PFSK-1 (cell line): Measurements from ENCODE around the gene PTPRJ.

Experiments
- FOXP2 ChIP-seq: optimal IDR thresholded peaks from 2 replicates; pipeline ENCODE3; 2011; ENCODE audit warnings: borderline replicate concordance, control low read depth, inconsistent platforms; ENCODE audit not compliant: insufficient read depth; ENCODE audit errors: extremely low read length, extremely low read depth
- POLR2AphosphoS5 ChIP-seq: IDR thresholded peaks from 2 replicates; pipeline ENCODE4 v1.6.1; 2012; ENCODE audit warnings: low read depth, mild to moderate bottlenecking, control low read depth, low read length, moderate library complexity
- SIN3A ChIP-seq: IDR thresholded peaks from 2 replicates; pipeline ENCODE4 v1.6.1; 2012; ENCODE audit warnings: mild to moderate bottlenecking, low read length, moderate library complexity, borderline replicate concordance; ENCODE audit not compliant: insufficient read depth
- TAF1 ChIP-seq: IDR thresholded peaks from 2 replicates; pipeline ENCODE4 v1.6.1; 2012; ENCODE audit warnings: low read length, control low read depth, borderline replicate concordance; ENCODE audit not compliant: insufficient read depth
- TF ChIP-seq, protein P1 (sequence below), 2 experiments: IDR thresholded peaks; 2 replicates each; pipeline versions ENCODE4 v1.6.1 to v1.8.0; 2011 to 2012; ENCODE audit warnings: low read depth in 2 of 2, low read length in 2 of 2, control low read depth in 1 of 2, inconsistent platforms in 1 of 2, mild to moderate bottlenecking in 1 of 2, moderate library complexity in 1 of 2; ENCODE audit not compliant: insufficient read depth in 1 of 2

Gene PTPRJ

DNA sequence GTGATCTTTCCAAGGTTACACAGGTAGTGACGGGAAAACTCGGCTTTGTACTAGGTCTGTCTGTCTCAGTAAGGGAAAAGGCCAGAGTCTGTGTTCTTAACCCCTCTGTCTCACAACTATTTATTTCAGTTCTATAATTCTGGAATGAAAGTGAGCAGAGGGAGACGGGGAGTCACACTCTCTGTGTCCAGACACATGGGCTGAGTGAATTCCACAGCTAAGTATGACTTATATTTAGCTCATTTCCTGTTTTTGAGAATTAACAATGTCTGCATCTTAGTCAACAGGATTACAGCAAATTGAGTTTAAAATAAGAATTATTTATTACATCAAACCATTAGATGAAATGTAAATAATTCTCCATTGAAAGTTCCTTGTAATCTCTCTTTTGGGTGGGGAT, 173.8 kb downstream of the PTPRJ start:
- no peak for TF ChIP-seq FOXP2
- TF ChIP-seq SIN3A = no peak
- TF ChIP-seq TAF1 = no peak
- no peak for TF ChIP-seq POLR2AphosphoS5
- TF ChIP-seq, protein P1, sequence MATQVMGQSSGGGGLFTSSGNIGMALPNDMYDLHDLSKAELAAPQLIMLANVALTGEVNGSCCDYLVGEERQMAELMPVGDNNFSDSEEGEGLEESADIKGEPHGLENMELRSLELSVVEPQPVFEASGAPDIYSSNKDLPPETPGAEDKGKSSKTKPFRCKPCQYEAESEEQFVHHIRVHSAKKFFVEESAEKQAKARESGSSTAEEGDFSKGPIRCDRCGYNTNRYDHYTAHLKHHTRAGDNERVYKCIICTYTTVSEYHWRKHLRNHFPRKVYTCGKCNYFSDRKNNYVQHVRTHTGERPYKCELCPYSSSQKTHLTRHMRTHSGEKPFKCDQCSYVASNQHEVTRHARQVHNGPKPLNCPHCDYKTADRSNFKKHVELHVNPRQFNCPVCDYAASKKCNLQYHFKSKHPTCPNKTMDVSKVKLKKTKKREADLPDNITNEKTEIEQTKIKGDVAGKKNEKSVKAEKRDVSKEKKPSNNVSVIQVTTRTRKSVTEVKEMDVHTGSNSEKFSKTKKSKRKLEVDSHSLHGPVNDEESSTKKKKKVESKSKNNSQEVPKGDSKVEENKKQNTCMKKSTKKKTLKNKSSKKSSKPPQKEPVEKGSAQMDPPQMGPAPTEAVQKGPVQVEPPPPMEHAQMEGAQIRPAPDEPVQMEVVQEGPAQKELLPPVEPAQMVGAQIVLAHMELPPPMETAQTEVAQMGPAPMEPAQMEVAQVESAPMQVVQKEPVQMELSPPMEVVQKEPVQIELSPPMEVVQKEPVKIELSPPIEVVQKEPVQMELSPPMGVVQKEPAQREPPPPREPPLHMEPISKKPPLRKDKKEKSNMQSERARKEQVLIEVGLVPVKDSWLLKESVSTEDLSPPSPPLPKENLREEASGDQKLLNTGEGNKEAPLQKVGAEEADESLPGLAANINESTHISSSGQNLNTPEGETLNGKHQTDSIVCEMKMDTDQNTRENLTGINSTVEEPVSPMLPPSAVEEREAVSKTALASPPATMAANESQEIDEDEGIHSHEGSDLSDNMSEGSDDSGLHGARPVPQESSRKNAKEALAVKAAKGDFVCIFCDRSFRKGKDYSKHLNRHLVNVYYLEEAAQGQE (IDR thresholded peaks at IDR 0.05; ENCODE audit: insufficient read depth in 1 of 2, low read depth in 2 of 2, low read length in 2 of 2) = no peak

DNA sequence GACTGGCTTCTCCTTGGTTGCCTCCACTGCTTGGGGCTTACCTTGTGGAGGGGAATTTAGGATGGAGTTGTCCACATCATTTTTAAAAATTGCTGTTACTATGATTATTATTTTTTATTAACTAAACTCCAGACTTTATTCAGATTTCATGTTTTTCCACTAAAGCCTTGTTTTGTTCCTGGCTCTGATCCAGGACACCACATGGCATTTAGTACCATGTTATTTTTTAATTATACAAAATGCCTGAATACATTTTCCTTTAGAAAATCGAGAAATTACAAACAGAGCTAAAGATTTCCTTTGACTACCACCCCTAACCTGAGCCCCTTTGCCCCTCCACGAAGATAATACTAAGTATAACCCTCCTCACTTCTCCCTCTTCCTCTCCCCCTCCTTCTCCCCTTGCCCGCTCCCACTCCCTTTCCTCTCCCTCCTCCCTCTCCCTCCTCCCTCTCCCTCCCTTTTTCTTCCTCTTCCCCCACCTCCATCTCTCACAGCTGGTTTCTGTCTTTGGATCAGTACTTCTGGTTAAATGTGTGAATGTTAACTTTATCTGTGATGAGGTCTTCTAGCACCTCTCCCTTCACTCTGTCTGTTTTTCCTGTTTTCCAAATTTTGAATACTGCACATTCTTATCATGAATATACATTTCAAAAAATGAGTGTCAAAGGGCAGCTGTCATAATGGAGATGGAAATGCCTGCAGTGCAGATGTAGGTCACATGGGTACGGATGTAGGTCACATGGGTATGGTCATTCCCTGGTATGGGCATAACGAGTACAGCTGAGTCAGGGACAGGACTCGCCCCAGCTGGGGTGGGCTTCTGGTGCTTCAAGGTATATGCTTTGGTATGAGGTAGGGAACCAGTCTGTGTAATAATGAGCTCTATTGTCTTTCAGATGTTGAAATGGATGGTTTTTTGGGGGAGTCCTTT, 181.9 kb downstream of the PTPRJ start:
- TF ChIP-seq, protein P1 (IDR thresholded peaks at IDR 0.05; ENCODE audit: insufficient read depth in 1 of 2, low read depth in 2 of 2, low read length in 2 of 2) = no peak
- no peak for TF ChIP-seq FOXP2
- no peak for TF ChIP-seq SIN3A

DNA sequence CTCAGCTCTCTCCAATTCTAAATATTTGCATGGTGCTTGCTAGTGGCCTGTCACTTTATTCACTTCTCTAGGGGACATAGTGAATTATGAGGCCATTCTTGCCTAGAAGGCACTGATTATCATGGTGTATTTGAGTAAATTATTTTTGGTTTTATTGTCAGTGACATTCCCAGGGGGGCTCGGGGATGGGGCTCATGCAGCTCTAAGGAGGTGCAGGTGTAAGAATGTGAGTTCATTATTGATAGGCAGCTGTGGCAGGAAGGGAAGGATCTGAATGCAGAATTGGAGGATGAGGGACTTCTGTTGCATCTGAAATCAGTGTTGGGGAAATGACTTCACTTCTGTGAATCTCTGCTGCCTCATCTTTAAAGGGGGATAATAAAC, 182.5 kb downstream of the PTPRJ start:
- TF ChIP-seq POLR2AphosphoS5 (no peak), FOXP2 (no peak), TAF1 (no peak)
- TF ChIP-seq, protein P1 (IDR thresholded peaks at IDR 0.05; ENCODE audit: insufficient read depth in 1 of 2, low read depth in 2 of 2, low read length in 2 of 2) = no peak

DNA sequence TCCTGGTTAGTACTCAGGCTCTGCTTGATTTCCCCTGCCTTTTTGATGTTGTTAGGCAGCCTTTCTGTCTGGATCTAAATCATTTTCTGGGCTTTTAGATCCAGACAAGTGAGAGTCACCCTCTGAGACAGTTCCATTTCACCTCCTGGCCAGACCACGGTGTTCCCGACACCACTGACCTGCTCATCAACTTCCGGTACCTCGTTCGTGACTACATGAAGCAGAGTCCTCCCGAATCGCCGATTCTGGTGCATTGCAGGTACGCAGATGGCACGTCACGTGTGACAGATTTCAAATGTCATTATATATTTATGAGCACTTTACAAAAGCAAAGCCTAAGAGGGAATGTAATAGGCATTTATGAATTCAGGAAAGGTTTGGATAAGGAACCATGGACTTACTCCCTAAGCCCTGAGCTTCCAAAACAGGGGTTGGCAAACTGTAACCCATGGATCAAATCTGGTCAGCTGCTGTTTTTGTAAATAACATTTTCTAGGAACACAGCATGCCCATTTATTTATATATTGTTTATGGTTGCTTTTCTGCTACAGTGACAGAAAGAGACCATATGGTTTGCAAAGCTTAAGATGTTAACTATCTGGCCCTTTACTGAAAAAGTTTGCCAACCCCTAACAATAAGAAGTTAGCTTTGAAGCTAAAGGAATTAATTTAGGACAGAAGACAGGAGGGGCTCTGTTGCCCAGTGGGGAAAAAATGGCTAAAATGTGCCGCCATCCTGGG, 183.2 kb downstream of the PTPRJ start:
- TF ChIP-seq, protein P1 (IDR thresholded peaks at IDR 0.05; ENCODE audit: insufficient read depth in 1 of 2, low read depth in 2 of 2, low read length in 2 of 2) = no peak
- TF ChIP-seq POLR2AphosphoS5 (no peak), SIN3A (no peak), FOXP2 (no peak), TAF1 (no peak)
